GM18520 (cell line): ENCODE results near the gene MAP4K4.

ENCODE experiments used
- ATAC-seq: cut with Tn5 transposase; IDR thresholded peaks from one replicate; pipeline ENCODE4 v1.9.1; 2021; ENCODE audit not compliant: unreplicated experiment

MAP4K4 gene

GRCh38 chr2:101720732-101721131 is 23.2 kb downstream of the MAP4K4 start:
- no peak for ATAC-seq

DNA sequence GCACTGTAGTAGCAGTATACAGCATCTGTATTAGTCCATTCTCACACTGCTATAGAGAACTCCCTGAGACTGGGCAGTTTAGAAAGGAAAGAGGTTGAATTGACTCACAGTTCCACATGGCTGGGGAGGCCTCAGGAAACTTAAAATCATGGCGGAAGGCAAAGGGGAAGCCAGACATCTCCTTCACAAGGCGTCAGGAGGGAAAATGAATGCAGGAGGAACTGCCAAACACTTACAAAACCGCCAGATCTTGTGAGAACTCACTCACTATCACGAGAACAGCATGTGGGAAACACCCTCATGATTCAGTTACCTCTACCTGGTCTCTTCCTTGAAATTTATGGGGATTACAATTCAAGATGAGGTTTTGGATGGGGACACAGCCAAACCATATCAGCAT is 25.4 kb downstream of the MAP4K4 start:
- no peak for ATAC-seq

GRCh38 chr2:101723371-101724124 is 26.0 kb downstream of the MAP4K4 start:
- no peak for ATAC-seq

DNA sequence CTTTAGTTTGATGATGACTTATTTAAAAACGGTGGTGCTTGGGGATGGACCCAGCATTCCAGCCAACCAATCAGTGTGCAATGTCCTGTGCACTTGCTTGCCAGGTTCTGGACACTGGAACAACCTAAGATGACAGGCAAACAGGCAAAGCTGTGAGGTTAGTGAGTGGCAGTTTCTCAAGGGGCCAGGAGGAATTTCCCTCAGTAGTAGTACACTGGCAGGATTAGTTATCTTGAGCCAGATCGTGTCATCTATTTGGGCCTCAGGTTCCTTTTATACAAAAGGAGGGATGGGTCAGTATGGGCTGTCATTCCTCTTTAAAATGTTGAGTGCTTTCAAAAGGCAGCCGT is 26.6 kb downstream of the MAP4K4 start:
- no peak for ATAC-seq

DNA sequence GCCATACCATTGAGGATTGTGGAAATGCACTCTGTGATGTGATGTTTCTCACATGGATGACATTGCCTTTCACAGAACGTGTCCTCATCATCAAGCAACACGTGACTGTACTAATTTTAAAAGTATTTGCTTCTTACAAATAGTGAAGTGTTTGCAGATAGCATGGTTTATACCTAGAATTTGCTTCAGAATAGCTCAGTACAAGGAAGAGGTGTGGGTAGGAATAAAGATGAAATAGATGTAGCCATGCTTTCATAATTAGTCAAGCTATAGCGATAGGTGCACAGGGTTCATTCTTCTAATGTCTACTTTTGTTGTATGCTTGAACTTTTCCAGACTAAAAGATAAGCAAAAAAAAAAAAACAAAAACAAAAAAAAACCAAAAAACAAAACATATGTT is 27.5 kb downstream of the MAP4K4 start:
- ATAC-seq, result no peak

DNA sequence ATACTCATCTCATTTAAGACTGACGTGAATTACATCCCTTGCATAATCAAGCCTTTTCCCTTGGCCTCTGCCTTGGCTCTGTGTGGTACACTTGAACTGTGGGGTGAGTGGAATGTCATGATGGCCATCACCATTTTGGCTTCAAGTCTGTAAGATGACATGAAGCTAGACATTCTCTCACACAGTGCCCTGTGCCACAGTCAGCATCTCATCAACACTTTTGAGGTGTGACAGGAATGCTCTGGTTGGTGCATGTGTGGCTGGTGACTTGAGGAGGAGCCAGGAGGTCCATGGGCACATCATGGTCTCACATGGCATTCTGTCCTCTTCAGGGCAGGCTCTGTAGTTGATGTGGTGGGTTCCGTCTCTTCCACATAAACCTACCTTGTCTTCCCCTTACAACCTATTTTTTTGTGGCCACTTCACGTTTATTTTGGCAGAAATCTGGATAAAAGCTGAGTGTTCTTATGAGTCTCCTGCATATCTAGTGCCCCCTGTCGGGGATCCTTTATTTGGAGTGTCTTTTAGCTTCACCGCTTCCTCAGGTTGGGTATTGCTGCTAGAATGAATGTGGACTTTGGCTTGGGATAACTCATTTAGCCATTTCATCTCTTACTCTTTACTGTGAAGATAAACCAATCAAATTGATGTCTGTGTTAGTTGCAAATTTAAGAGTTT is 28.1 kb downstream of the MAP4K4 start:
- ATAC-seq, result no peak

DNA sequence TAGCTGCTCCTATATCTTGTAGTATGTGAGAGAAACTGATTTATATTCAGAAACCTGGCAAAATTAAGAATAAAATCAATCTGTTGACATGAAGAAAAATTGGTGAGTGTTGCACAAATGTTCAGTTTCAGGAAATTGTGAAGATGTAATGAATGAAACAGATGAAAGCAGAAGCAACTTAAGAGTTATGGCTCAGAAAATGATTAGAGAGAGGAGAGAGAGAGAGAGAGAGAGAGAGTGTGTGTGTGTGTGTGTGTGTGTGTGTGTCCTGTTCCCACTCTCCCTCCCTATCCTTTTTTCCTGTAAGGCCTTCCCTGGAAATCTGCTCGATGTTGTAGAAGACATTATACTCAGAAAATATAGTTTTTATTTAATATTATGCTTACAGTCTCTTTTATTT is 31.4 kb downstream of the MAP4K4 start:
- no peak for ATAC-seq

DNA sequence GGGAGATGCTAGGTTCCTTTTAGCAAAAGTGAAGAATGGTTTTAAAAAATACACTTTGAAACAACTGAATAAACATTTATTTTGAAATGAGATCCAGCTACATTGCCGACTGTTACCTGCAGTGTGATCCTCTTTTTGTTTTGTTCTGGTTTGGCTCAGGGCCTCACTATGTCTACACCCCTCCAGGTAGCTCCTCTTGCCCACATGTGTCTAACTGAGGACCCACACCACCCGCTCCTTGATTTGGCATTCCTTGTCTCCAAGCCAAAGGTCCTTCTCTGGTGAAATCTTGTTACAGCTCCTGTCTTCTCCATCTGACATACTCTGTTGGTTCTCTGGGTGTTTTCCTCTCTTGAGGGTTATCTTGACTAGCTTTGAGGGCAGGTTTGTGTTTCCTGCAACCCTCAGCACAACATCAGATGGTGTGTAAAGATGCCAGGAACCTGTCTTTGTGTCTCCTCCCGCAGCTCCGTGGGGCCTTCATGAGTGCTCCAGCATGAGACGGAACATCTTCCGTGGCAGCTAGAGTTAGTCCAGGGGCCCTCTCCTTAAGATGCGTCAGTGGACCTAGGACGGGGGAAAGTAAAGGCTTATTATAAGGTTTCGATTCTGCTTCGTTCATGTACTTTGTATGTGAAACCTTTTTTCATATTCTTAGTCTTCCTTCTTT is 32.1 kb downstream of the MAP4K4 start:
- no peak for ATAC-seq

DNA sequence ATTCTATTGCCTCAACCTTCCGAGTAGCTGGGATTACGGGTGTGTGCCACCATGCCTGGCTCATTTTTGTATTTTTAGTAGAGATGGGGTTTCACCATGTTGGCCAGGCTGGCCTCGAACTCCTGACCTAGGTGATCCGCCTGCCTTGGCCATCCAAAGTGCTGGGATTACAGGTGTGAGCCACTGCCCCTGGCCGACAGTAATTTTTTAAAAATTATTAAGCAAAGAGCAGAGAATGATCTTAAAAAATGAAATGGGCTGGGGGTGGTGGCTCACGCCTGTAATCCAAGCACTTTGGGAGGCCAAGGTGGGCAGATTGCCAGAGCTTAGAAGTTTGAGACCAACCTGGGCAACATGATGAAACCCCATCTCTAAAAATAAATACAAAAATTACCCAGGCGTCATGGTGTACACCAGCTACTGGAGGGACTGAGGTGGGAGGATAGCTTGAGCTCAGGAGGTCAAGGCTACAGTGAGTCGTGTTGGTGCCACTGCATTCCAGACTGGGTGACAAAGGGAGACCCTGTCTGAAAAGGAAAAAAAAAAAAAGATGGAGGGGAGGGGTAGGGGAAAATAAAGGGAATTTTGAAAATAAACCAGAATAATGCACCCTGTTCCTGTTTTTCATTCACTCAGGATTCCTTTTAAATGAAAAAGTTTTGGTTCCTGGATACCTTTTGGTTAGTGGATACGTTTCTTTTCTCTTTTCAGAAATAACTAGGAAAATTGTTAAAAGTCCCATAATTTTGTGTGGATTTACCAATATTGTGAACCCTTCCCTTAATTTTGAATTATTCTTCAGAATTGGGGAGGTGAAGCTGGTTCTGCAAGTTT is 33.9 kb downstream of the MAP4K4 start:
- ATAC-seq, result no peak

- ATAC-seq, result no peak
These were observed 34.7 kb downstream of the MAP4K4 start for GRCh38 chr2:101732199-101732598.

GRCh38 chr2:101732773-101733256 is 35.3 kb downstream of the MAP4K4 start:
- ATAC-seq, result no peak

DNA sequence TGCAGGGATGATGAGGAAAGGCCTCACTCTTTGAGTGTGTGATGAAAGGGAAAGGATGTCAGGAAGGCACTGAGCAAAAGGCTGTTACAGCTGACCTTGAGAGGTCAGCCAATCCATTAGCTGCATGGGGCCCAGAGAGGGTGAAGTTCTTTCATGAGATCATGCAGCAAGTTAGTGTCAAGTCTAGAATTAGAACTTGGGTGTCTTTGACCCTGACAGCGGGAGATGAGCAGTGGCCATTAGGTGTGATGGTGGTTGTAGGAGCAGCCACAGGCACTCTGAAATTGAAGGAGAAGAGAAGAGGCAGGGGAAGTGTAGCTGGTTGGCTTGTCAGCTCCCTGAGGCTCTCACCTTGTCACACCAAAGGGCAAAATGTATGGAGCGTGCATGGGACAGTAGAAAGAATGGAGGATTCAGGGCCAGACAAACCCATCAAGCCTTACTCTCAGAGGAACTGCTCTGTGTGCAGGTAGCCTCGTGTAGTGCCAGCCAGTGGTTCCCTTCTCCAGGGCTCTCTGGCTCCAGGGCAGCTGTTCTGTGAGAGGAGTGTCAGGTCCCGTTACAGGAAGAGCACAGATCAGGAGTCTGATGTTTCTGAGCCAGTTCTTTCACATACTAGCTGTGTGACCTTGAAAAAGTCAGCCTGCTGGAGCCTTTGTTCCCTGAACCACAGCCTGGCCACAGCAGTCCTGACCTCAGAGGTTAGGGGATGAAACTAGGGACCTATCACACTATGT is 35.9 kb downstream of the MAP4K4 start:
- no peak for ATAC-seq

DNA sequence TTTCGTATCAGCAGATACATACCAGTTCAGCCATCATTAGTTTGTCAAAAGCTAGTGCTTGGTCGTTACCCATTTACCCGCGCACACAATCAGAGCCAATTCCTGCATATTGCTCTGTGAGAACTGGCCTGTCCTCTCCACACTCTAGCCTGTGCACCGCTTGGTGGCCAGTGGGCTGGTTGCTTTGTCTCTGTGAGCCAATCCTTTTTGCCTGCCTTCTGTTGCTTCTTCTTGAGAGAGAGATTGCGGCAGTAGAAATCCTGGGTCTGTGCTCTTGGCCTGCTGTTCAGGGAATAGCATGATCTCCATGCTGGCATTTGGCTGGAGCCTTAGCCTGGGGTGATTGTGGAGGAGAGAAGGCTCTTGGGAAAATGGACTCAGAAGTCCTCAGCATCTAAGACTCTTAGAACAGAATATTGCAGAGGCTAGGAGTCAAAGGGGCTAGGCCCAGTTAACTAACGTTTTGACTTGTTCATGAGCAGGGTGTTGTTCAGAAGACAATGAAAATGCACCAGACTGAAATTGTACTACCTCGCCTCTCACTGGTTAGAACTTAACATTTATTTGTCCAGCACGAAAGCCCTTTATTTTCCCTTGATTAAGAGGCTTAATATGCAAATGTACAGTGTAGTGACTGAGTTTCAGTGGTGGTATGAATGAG is 37.1 kb downstream of the MAP4K4 start:
- no peak for ATAC-seq

- ATAC-seq, result no peak
These were observed 37.6 kb downstream of the MAP4K4 start for GRCh38 chr2:101735166-101735533.

DNA sequence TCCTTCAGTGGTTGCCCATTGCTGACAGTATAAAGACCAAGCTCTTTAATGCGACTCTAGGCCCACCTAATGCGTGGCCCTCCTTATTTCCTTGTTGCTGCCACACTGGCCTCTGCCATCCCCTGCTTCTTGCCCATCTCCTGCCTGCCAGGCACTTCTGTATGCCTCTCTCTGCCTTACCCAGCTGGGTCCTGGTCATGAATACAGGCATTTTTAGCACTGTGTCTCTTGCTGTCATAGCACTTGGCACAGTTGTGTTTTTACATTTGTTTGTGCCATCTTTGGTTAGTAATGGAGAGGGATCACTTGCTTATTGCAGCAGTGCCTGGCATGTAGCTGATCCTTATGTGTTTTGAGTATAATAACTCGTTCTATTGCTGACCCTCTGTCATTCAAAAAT is 38.7 kb downstream of the MAP4K4 start:
- ATAC-seq, result no peak

GRCh38 chr2:101736861-101737291 is 39.4 kb downstream of the MAP4K4 start:
- ATAC-seq, result no peak

- no peak for ATAC-seq
These were observed 40.2 kb downstream of the MAP4K4 start for GRCh38 chr2:101737478-101738255.

- ATAC-seq, result no peak
These were observed 41.1 kb downstream of the MAP4K4 start for GRCh38 chr2:101738649-101739048.

DNA sequence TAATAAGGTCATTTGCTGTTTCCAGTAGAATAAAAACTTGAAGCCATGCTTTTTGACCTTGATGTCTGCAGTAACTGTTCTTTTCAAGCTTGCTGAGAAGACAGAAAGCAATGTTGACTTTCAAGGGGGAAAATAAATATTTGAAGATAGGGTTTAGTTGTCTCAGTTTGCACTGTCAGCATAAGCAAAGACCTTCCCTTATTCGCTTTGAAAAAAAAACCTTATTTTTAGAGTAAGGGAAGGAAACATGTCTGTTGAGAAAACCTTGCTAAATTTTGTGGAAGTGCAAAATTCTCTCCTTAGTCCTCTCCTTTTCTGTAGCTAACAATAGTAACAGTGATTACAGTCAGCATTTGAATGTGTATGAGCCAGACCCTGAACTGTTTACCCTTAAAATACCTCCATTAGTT is 43.1 kb downstream of the MAP4K4 start:
- ATAC-seq, result no peak
